ENCODE measurements around the gene CES4A. TPM values are rescaled to one million over a fixed set of nuclear protein-coding genes. Genes with fewer than 3 reads are reported as not detected.

The CES4A gene
- total and polyA plus RNA-seq, 2 of the 13 experiments (the other 11 are each of a cell fraction or from before 2014, with no cell fraction given) = 0.09 to 0.17 TPM

- TF ChIP-seq ZNF296 (CRISPR knock-in tag; conservative IDR thresholded peaks at IDR 0.05) (no peak), ZFP36L1 (CRISPR knock-in tag; IDR thresholded peaks at IDR 0.05) (no peak), ARHGAP35 (CRISPR knock-in tag; IDR thresholded peaks at IDR 0.05; ENCODE audit: borderline replicate concordance) (no peak), JUND (CRISPR knock-in tag; IDR thresholded peaks at IDR 0.05) (no peak), NCOA2 (CRISPR knock-in tag; IDR thresholded peaks at IDR 0.05) (no peak), SNAPC4 (CRISPR knock-in tag; IDR thresholded peaks at IDR 0.05) (no peak), HOMEZ (CRISPR knock-in tag; IDR thresholded peaks at IDR 0.05; ENCODE audit: low read depth) (peak; percentile 69; the same call in 1 of the 2 replicates), HNF1A (IDR thresholded peaks at IDR 0.05; ENCODE audit: low read depth) (no peak), HNF1A (CRISPR knock-in tag; IDR thresholded peaks at IDR 0.05; ENCODE audit: borderline replicate concordance) (peak; percentile 18; the same call in 1 of the 2 replicates), BRCA1 (CRISPR knock-in tag; IDR thresholded peaks at IDR 0.05) (0 out of 2 replicates have a peak, but pooled peaks have one; percentile 41), ZNF574 (CRISPR knock-in tag; IDR thresholded peaks at IDR 0.05) (peak; percentile 98), MNT (IDR thresholded peaks at IDR 0.05) (no peak)
Measured at GRCh38 chr16:66961065-66961744, 27.2 kb upstream of the CES4A start, which contains the start of gene CES3 (continued).
